H9 (cell line): ENCODE data around the gene SUFU. TPM values are rescaled to one million over a fixed set of nuclear protein-coding genes. Genes with fewer than 3 reads are reported as not detected.

Experiments used
- DNase-seq: peaks from one replicate; pipeline ENCODE4 v3.0.0-alpha.2; 2017
- H2AFZ ChIP-seq: one replicate; pipeline ENCODE4 v1.6.1; 2013; ENCODE audit warnings: mild to moderate bottlenecking, low read length, control low read depth, moderate library complexity
- H2AK5ac ChIP-seq: 2 replicates; pipeline ENCODE4 v1.6.1; 2013; ENCODE audit warnings: low read length, control low read depth, mixed read lengths; ENCODE audit not compliant: insufficient read length
- H2BK120ac ChIP-seq: one replicate; pipeline ENCODE4 v1.6.1; 2013; ENCODE audit warnings: low read depth, mild to moderate bottlenecking, low read length, control low read depth, inconsistent platforms; ENCODE audit not compliant: poor library complexity, severe bottlenecking
- H2BK12ac ChIP-seq: 2 replicates; pipeline ENCODE4 v1.6.1; 2013; ENCODE audit warnings: low read length, control low read depth, mixed read lengths, low read depth; ENCODE audit not compliant: insufficient read length
- H2BK15ac ChIP-seq: 2 replicates; pipeline ENCODE4 v1.6.1; 2013; ENCODE audit warnings: low read depth, low read length, control low read depth
- H2BK20ac ChIP-seq: one replicate; pipeline ENCODE4 v1.6.1; 2013; ENCODE audit warnings: low read depth, mild to moderate bottlenecking, low read length, control low read depth, inconsistent platforms; ENCODE audit not compliant: poor library complexity, severe bottlenecking
- H2BK5ac ChIP-seq: 2 replicates; pipeline ENCODE4 v1.6.1; 2013; ENCODE audit warnings: low read length, control low read depth, mixed read lengths; ENCODE audit not compliant: insufficient read length
- H3K14ac ChIP-seq: 2 replicates; pipeline ENCODE4 v1.6.1; 2013; ENCODE audit warnings: low read length, control low read depth; ENCODE audit not compliant: insufficient read depth
- H3K18ac ChIP-seq: 2 replicates; pipeline ENCODE4 v1.6.1; 2013; ENCODE audit warnings: low read depth, mild to moderate bottlenecking, mixed read lengths, low read length, control low read depth; ENCODE audit not compliant: insufficient read length
- H3K23ac ChIP-seq: 2 replicates; pipeline ENCODE4 v1.6.1; 2013; ENCODE audit warnings: low read length, control low read depth, mixed read lengths, low read depth; ENCODE audit not compliant: insufficient read length
- H3K23me2 ChIP-seq: 2 replicates; pipeline ENCODE4 v1.6.1; 2013; ENCODE audit warnings: low read depth, mild to moderate bottlenecking, mixed read lengths, low read length, control low read depth; ENCODE audit not compliant: insufficient read length, poor library complexity, severe bottlenecking
- H3K27ac ChIP-seq: 2 replicates; pipeline ENCODE4 v1.5.1; 2013; ENCODE audit warnings: low read length, control low read depth, mixed read lengths, low read depth; ENCODE audit not compliant: insufficient read length
- H3K27me3 ChIP-seq: 2 replicates; pipeline ENCODE4 v1.6.1; 2013; ENCODE audit warnings: low read length, control low read depth, inconsistent platforms; ENCODE audit not compliant: insufficient read depth
- H3K4ac ChIP-seq: 2 replicates; pipeline ENCODE4 v1.6.1; 2013; ENCODE audit warnings: low read depth, mild to moderate bottlenecking, control low read depth, inconsistent platforms, low read length, moderate library complexity
- H3K4me1 ChIP-seq: 2 replicates; pipeline ENCODE4 v1.6.1; 2013; ENCODE audit warnings: low read length, control low read depth, inconsistent platforms; ENCODE audit not compliant: insufficient read depth
- H3K4me2 ChIP-seq: 2 replicates; pipeline ENCODE4 v1.6.1; 2013; ENCODE audit warnings: low read length, control low read depth, mixed read lengths; ENCODE audit not compliant: insufficient read length, insufficient read depth
- H3K56ac ChIP-seq: 2 replicates; pipeline ENCODE4 v1.6.1; 2013; ENCODE audit warnings: low read depth, mild to moderate bottlenecking, mixed read lengths, low read length, control low read depth; ENCODE audit not compliant: insufficient read length
- H3K79me1 ChIP-seq: 2 replicates; pipeline ENCODE4 v1.6.1; 2013; ENCODE audit warnings: low read depth, mild to moderate bottlenecking, moderate library complexity, low read length, control low read depth, inconsistent platforms; ENCODE audit not compliant: insufficient read depth, poor library complexity, severe bottlenecking
- H3K79me2 ChIP-seq: 2 replicates; pipeline ENCODE4 v1.6.1; 2013; ENCODE audit warnings: low read length, control low read depth, inconsistent platforms; ENCODE audit not compliant: insufficient read depth
- H3K9ac ChIP-seq: 2 replicates; pipeline ENCODE4 v1.6.1; 2013; ENCODE audit warnings: low read length, control low read depth, mixed read lengths; ENCODE audit not compliant: insufficient read length; ENCODE audit errors: extremely low read depth
- H3K9me3 ChIP-seq: one replicate; pipeline ENCODE4 v1.6.1; 2013; ENCODE audit warnings: low read depth, low read length, inconsistent platforms; ENCODE audit not compliant: control insufficient read depth
- H3T11ph ChIP-seq: one replicate; pipeline ENCODE4 v1.6.1; 2013; ENCODE audit warnings: mild to moderate bottlenecking, low read length, control low read depth, inconsistent platforms
- H4K20me1 ChIP-seq: one replicate; pipeline ENCODE4 v1.6.1; 2013; ENCODE audit not compliant: control insufficient read depth, insufficient read length, insufficient read depth
- H4K5ac ChIP-seq: 2 replicates; pipeline ENCODE4 v1.6.1; 2013; ENCODE audit warnings: low read depth, mild to moderate bottlenecking, mixed read lengths, low read length, control low read depth; ENCODE audit not compliant: insufficient read length
- H4K8ac ChIP-seq: replicated peaks from 2 replicates; pipeline ENCODE4 v1.6.1; 2013; ENCODE audit warnings: low read length, control low read depth, mixed read lengths, low read depth; ENCODE audit not compliant: insufficient read length
- H4K91ac ChIP-seq: 2 replicates; pipeline ENCODE4 v1.6.1; 2013; ENCODE audit warnings: low read depth, mild to moderate bottlenecking, moderate library complexity, mixed read lengths, low read length, control low read depth; ENCODE audit not compliant: insufficient read length
- H3K27ac Mint-ChIP-seq, 3 experiments: 2 replicates in 2 of 3; 3 replicates in 1 of 3; pipeline ENCODE4 v1.8.0; 2020 to 2021; ENCODE audit warnings: mixed read lengths in 3 of 3, mild to moderate bottlenecking in 1 of 3, moderate library complexity in 1 of 3
- H3K27me3 Mint-ChIP-seq: 2 replicates; pipeline ENCODE4 v1.8.0; 2021; ENCODE audit warnings: low read depth, mild to moderate bottlenecking, moderate library complexity, mixed read lengths
- H3K36me3 Mint-ChIP-seq, 3 experiments: 2 replicates in 2 of 3; 3 replicates in 1 of 3; pipeline ENCODE4 v1.8.0; 2020 to 2021; ENCODE audit warnings: low read depth in 3 of 3, mixed read lengths in 3 of 3; ENCODE audit not compliant: insufficient read depth in 1 of 3
- H3K4me1 Mint-ChIP-seq, 2 experiments: 2 replicates each; pipeline ENCODE4 v1.8.0; 2020; ENCODE audit warnings: mixed read lengths in 2 of 2
- H3K4me3 Mint-ChIP-seq, 2 experiments: 2 replicates in 1 of 2; 3 replicates in 1 of 2; pipeline ENCODE4 v1.8.0; 2020 to 2021; ENCODE audit warnings: mild to moderate bottlenecking in 2 of 2, mixed read lengths in 2 of 2, moderate library complexity in 1 of 2
- H3K9me3 Mint-ChIP-seq, 2 experiments: 2 replicates in 1 of 2; 3 replicates in 1 of 2; pipeline ENCODE4 v1.8.0; 2020; ENCODE audit warnings: mild to moderate bottlenecking in 2 of 2, mixed read lengths in 2 of 2, moderate library complexity in 1 of 2
- CTCF ChIP-seq: fragments of 200-600 bp; sonication (generic); conservative IDR thresholded peaks from 3 replicates; pipeline ENCODE4 v1.8.0; 2021; ENCODE audit warnings: antibody characterized with exemption, mild to moderate bottlenecking
- WGBS: extraction: QIAGEN DNeasy Blood & Tissue Kit; methylation state at CpG from one replicate; pipeline ENCODE4 v1.1.7; 2013; ENCODE audit warnings: missing lambda C conversion rate, low lambda C conversion rate, mixed read lengths; ENCODE audit not compliant: insufficient read length; ENCODE audit errors: extremely low coverage; 5-methylcytosine and 5-hydroxymethylcytosine counted together
- total RNA-seq: library from RNA; stranded (reverse); gene quantifications from 2 replicates; pipeline ENCODE4 v1.2.1, GENCODE V29; 2021

The SUFU gene
- total RNA-seq, 1 experiment from 2014 or later = 9.5 TPM

- Histone ChIP-seq H2BK20ac (no peak overlapping the region), H4K20me1 (no peaks in the 10 kb centered on the region), H3K23me2 (no peaks in the 10 kb centered on the region), H2BK120ac (no peak overlapping the region), H2AFZ (no peak overlapping the region), H3T11ph (no peak overlapping the region), H3K9me3 (no peaks in the 10 kb centered on the region), H3K4ac (no peak overlapping the region), H3K79me2 (no peaks in the 10 kb centered on the region), H3K4me2 (no peak overlapping the region), H3K4me1 (no peaks in the 10 kb centered on the region; the same call in 1 of the 2 replicates), H4K5ac (no peak overlapping the region), H3K9ac (no peak overlapping the region), H4K91ac (no peak overlapping the region), H2BK12ac (no peak overlapping the region), H3K27me3 (no peaks in the 10 kb centered on the region), H3K79me1 (no peaks in the 10 kb centered on the region), H3K27ac (no peak overlapping the region), H4K8ac (no peak overlapping the region), H3K56ac (no peak overlapping the region), H2BK5ac (no peak overlapping the region), H2BK15ac (no peak overlapping the region), H3K23ac (no peak overlapping the region), H3K18ac (no peak overlapping the region), H2AK5ac (no peak overlapping the region), H3K14ac (no peak overlapping the region)
- H3K4me3 Mint-ChIP-seq = no peak overlapping the region
- peaks cover 16 to 39% (median 34%) of the 10 kb centered on the region in 3 experiments; a peak in 6 of 7 replicates for H3K36me3 Mint-ChIP-seq
- H3K4me1 Mint-ChIP-seq = peaks cover 29 to 35% of the 10 kb centered on the region in 2 experiments
- H3K27ac Mint-ChIP-seq = no peak overlapping the region
- H3K27me3 Mint-ChIP-seq = no peaks in the 10 kb centered on the region
- TF ChIP-seq CTCF = no peak
- no peaks in the 10 kb centered on the region for H3K9me3 Mint-ChIP-seq
- DNase-seq = no peak
- WGBS = no CpG with 5 or more reads among the region's 5 CpGs
Measured at GRCh38 chr10:102681696-102682095, 177.9 kb downstream of the SUFU start.
